HEK293 (cell line): ENCODE data around the gene TSHZ3.

Source experiments
- CTCF ChIA-PET: fragments of 350-600 bp; formaldehyde crosslinking; extraction: SDS; loops from one replicate; lab custom pipeline; 2021; ENCODE audit warnings: antibody characterized with exemption; lab: Yijun Ruan, JAX
- POLR2A ChIA-PET: fragments of 300-600 bp; formaldehyde crosslinking; extraction: SDS; loops from one replicate; lab custom pipeline; 2020; ENCODE audit warnings: antibody characterized with exemption, inconsistent platforms; lab: Yijun Ruan, JAX
- H3K27ac ChIP-seq: fragments of 200-500 bp; sonication (Bioruptor generic); 2 replicates; pipeline ENCODE4 v1.5.1; 2014; ENCODE audit warnings: low read depth, low read length, control low read depth, inconsistent platforms; ENCODE audit errors: extremely low read depth
- H3K36me3 ChIP-seq, 2 experiments: fragments of 200-500 bp in 1 of 2; sonication (Bioruptor generic) in 1 of 2; 1 replicate in 1 of 2; 2 replicates in 1 of 2; pipeline ENCODE4 v1.5.1; 2014 to 2017; ENCODE audit warnings: inconsistent platforms in 2 of 2, low read length in 2 of 2; ENCODE audit not compliant: control insufficient read depth in 2 of 2, insufficient read depth in 1 of 2
- H3K4me1 ChIP-seq: fragments of 200-500 bp; sonication (Bioruptor generic); 2 replicates; pipeline ENCODE4 v1.5.1; 2014; ENCODE audit warnings: mild to moderate bottlenecking, low read length, inconsistent platforms; ENCODE audit not compliant: control insufficient read depth, insufficient read depth
- H3K4me3 ChIP-seq: 2 replicates; pipeline ENCODE4 v1.5.1; 2011; ENCODE audit warnings: low read depth, mild to moderate bottlenecking, control low read depth, low read length, moderate library complexity
- H3K9me3 ChIP-seq: fragments of 200-500 bp; sonication (Bioruptor generic); 2 replicates; pipeline ENCODE4 v1.5.1; 2014; ENCODE audit warnings: low read depth, low read length, inconsistent platforms; ENCODE audit not compliant: control insufficient read depth, insufficient read depth
- EGR2 ChIP-seq: fragments of 450-650 bp; formaldehyde crosslinking; IDR thresholded peaks from 2 replicates; pipeline ENCODE4 v1.5.1; 2016; ENCODE audit warnings: low read depth, missing biosample characterization, missing genetic modification characterization
- IKZF3 ChIP-seq: fragments of 450-650 bp; IDR thresholded peaks from 2 replicates; pipeline ENCODE4 v1.5.0; 2018; ENCODE audit warnings: missing biosample characterization, mild to moderate bottlenecking, missing genetic modification characterization, moderate library complexity
- KLF17 ChIP-seq: fragments of 450-650 bp; formaldehyde crosslinking; IDR thresholded peaks from 2 replicates; pipeline ENCODE4 v1.5.1; 2016; ENCODE audit warnings: missing biosample characterization, missing genetic modification characterization
- OVOL3 ChIP-seq: fragments of 450-650 bp; formaldehyde crosslinking; IDR thresholded peaks from 2 replicates; pipeline ENCODE4 v1.5.1; 2016; ENCODE audit warnings: missing biosample characterization, missing genetic modification characterization
- PRDM1 ChIP-seq: fragments of 450-650 bp; formaldehyde crosslinking; IDR thresholded peaks from 2 replicates; pipeline ENCODE4; 2016; ENCODE audit warnings: missing biosample characterization, missing genetic modification characterization
- ZBTB48 ChIP-seq: fragments of 450-650 bp; formaldehyde crosslinking; IDR thresholded peaks from 2 replicates; pipeline ENCODE4 v1.5.1; 2016; ENCODE audit warnings: missing biosample characterization, missing genetic modification characterization
- ZBTB8A ChIP-seq: fragments of 450-650 bp; formaldehyde crosslinking; IDR thresholded peaks from 2 replicates; pipeline ENCODE4 v1.5.1; 2016; ENCODE audit warnings: missing biosample characterization, missing genetic modification characterization
- ZNF214 ChIP-seq: fragments of 450-650 bp; formaldehyde crosslinking; IDR thresholded peaks from 2 replicates; pipeline ENCODE4 v1.5.1; 2017; ENCODE audit warnings: missing biosample characterization, mild to moderate bottlenecking, missing genetic modification characterization, borderline replicate concordance
- ZNF239 ChIP-seq: fragments of 450-650 bp; formaldehyde crosslinking; IDR thresholded peaks from 2 replicates; pipeline ENCODE4 v1.5.1; 2016; ENCODE audit warnings: missing biosample characterization, missing genetic modification characterization
- ZNF24 ChIP-seq: fragments of 450-650 bp; formaldehyde crosslinking; IDR thresholded peaks from 2 replicates; pipeline ENCODE4 v1.5.1; 2016; ENCODE audit warnings: missing biosample characterization, missing genetic modification characterization
- ZNF302 ChIP-seq: fragments of 450-650 bp; formaldehyde crosslinking; IDR thresholded peaks from 2 replicates; pipeline ENCODE4 v1.5.1; 2016; ENCODE audit warnings: missing biosample characterization, missing genetic modification characterization, low read depth
- ZNF341 ChIP-seq: fragments of 450-650 bp; formaldehyde crosslinking; IDR thresholded peaks from 2 replicates; pipeline ENCODE4; 2016; ENCODE audit warnings: low read depth, missing biosample characterization, missing genetic modification characterization
- ZNF394 ChIP-seq: fragments of 450-650 bp; formaldehyde crosslinking; IDR thresholded peaks from 2 replicates; pipeline ENCODE4 v1.5.1; 2016; ENCODE audit warnings: missing biosample characterization, missing genetic modification characterization, mild to moderate bottlenecking, moderate library complexity, borderline replicate concordance
- ZNF398 ChIP-seq: fragments of 450-650 bp; formaldehyde crosslinking; IDR thresholded peaks from 2 replicates; pipeline ENCODE4 v1.5.1; 2017; ENCODE audit warnings: missing biosample characterization, missing genetic modification characterization
- ZNF426 ChIP-seq: fragments of 450-650 bp; formaldehyde crosslinking; IDR thresholded peaks from 2 replicates; pipeline ENCODE4 v1.5.1; 2017; ENCODE audit warnings: missing biosample characterization, missing genetic modification characterization, mild to moderate bottlenecking, inconsistent platforms, moderate library complexity
- ZNF600 ChIP-seq: fragments of 450-650 bp; formaldehyde crosslinking; IDR thresholded peaks from 2 replicates; pipeline ENCODE4 v1.5.1; 2016; ENCODE audit warnings: missing biosample characterization, missing genetic modification characterization
- ZNF629 ChIP-seq: fragments of 450-650 bp; formaldehyde crosslinking; IDR thresholded peaks from 2 replicates; pipeline ENCODE4 v1.5.1; 2017; ENCODE audit warnings: missing biosample characterization, missing genetic modification characterization
- ZNF692 ChIP-seq: fragments of 450-650 bp; formaldehyde crosslinking; IDR thresholded peaks from 2 replicates; pipeline ENCODE4 v1.5.1; 2016; ENCODE audit warnings: missing biosample characterization, missing genetic modification characterization
- ZNF704 ChIP-seq: fragments of 450-650 bp; formaldehyde crosslinking; IDR thresholded peaks from 2 replicates; pipeline ENCODE4 v1.5.1; 2016; ENCODE audit warnings: missing biosample characterization, missing genetic modification characterization
- TF ChIP-seq, protein P1 (sequence below): fragments of 450-650 bp; formaldehyde crosslinking; IDR thresholded peaks from 2 replicates; pipeline ENCODE4 v1.5.1; 2016; ENCODE audit warnings: missing biosample characterization, missing genetic modification characterization

The TSHZ3 gene

DNA sequence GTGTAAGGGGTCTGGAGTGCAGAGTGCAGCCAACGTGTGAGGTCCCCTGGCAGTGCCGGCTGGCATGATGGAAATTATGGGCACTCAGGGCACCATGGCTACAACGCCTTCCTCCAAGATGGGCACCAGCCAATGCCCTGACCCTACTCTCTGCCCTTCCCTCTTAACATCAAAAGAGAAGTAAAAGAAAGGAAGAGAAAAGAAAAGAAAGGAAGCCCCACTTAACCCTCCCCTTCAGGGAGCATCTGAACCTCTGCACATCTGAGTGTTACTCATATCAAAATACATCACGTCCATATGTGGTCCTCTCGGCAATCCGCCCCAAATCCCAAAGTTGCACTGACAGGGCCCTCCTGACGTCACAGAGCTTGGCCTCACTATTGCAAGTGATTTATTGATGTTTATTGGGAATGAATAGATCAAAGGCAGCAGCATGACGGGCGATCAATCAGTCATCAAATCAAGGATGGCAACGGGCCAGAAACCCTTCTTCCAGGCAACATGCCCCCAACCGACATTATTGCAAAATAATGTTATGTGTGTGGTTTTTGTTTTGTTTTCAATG lies 1.3 kb downstream of the TSHZ3 start (continued):
- TF ChIP-seq ZBTB8A (tag by site-specific recombination) (peak; percentile 58), ZNF394 (no peak), IKZF3 (tag by site-specific recombination) (peak; percentile 48; the same call in 1 of the 2 replicates), ZNF629 (tag by site-specific recombination) (peak; percentile 77), ZNF600 (tag by site-specific recombination) (no peak), EGR2 (no peak), ZNF426 (tag by site-specific recombination) (no peak), ZNF214 (tag by site-specific recombination) (no peak), ZBTB48 (tag by site-specific recombination) (peak; percentile 70), OVOL3 (no peak), ZNF398 (tag by site-specific recombination) (no peak), KLF17 (tag by site-specific recombination) (no peak), ZNF692 (tag by site-specific recombination) (no peak), ZNF239 (tag by site-specific recombination) (no peak), ZNF341 (tag by site-specific recombination) (no peak), ZNF24 (tag by site-specific recombination) (no peak), ZNF302 (tag by site-specific recombination) (no peak), PRDM1 (tag by site-specific recombination) (peak; percentile 92)

DNA sequence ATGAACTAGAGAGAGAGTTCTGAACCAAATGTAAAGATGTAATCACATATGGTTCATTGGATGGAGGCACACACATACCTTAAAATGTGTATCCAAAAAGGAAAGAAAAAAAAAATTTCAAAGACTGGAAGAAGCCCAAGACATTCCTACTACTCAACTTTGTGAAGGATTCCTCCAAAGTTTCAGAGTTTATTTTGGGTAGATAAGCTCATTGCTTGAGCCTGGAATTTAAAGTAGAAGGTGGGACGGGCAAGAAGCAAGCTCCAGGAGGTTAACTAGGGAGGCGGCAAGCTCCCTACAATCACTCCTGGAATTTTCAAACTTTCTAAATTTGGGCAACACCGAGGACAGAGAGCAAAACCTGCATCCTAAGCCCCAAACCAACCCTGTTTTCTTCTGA lies 1.9 kb downstream of the TSHZ3 start:
- no peak overlapping the region for H3K4me3 ChIP-seq
- ChIA-PET POLR2A (interaction anchor here (0.7 kb wide), 1 partner anchor 662 kb away, joined by 3 read pairs; no protein-coding TSS in a partner anchor), CTCF (interaction anchor here (0.6 to 4.3 kb wide), 11 partner anchors 9 to 665 kb away, joined by 3 to 18 read pairs (median 6); no protein-coding TSS in a partner anchor)
- peaks cover 26% of the 10 kb centered on the region for H3K4me1 ChIP-seq
- TF ChIP-seq ZNF704 (tag by site-specific recombination) = 0 out of 2 replicates have a peak, but pooled peaks have one; percentile 3
- TF ChIP-seq, protein P1, sequence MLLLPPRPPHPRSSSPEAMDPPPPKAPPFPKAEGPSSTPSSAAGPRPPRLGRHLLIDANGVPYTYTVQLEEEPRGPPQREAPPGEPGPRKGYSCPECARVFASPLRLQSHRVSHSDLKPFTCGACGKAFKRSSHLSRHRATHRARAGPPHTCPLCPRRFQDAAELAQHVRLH = no peak
- H3K27ac ChIP-seq = no peak overlapping the region
- peaks cover 0 to 4% of the 10 kb centered on the region in 2 experiments; a peak in 1 of 3 replicates for H3K36me3 ChIP-seq
- H3K9me3 ChIP-seq = no peaks in the 10 kb centered on the region
